Measurements from ENCODE around the gene DCBLD1. TPM values are rescaled to one million over a fixed set of nuclear protein-coding genes. Genes with fewer than 3 reads are reported as not detected.

Gene DCBLD1
- total and polyA plus RNA-seq, 2 donors (not counting 3 experiments of a cell fraction or from before 2014, with no cell fraction given) = 30.2 to 44.3 TPM

- peaks cover 48% of the 10 kb centered on the region for H3K79me2 ChIP-seq (ENCODE audit: control insufficient read depth, insufficient read depth, low read length)
- ChIA-PET POLR2A (no interaction called here), CTCF (interaction anchor here (1.4 kb wide), 1 partner anchor 57 kb away, joined by 5 read pairs; no protein-coding TSS in a partner anchor)
- H3K4me1 ChIP-seq (ENCODE audit: control insufficient read depth, extremely low read depth, insufficient read depth, low read length) = peaks cover 19% of the 10 kb centered on the region
- no peaks in the 10 kb centered on the region for H3K27me3 ChIP-seq (ENCODE audit: control insufficient read depth in 2 of 2, insufficient read depth in 2 of 2, low read length in 2 of 2)
- H3K4me2 ChIP-seq (ENCODE audit: insufficient read depth, low read length) = no peak overlapping the region
- H3K27ac ChIP-seq (ENCODE audit: insufficient read depth, low read depth, low read length) = no peak overlapping the region
- no TSS peak for BruUV-seq (replicated peaks)
- no peak overlapping the region for H3K4me3 ChIP-seq (replicated peaks in 1 of 3; ENCODE audit: insufficient read depth in 1 of 3, low read depth in 1 of 3, low read length in 3 of 3)
- no peak overlapping the region for H3K9ac ChIP-seq (replicated peaks; ENCODE audit: extremely low read depth, insufficient read depth, low read length)
- intact Hi-C loops (cut with micrococcal nuclease) (no loop called here), dilution Hi-C loops (cut with MboI; ENCODE audit: extremely low pct_ligation_motif_present, low sequenced_read_pairs) (no loop called here)
- DNase-seq (ENCODE audit: low read depth, low spot score) = no peak
- H2AFZ ChIP-seq (ENCODE audit: low read depth, low read length) = no peak overlapping the region
- peaks cover 5 to 11% of the 10 kb centered on the region in 2 experiments for H3K36me3 ChIP-seq (ENCODE audit: control insufficient read depth in 2 of 2, extremely low read depth in 1 of 2, insufficient read depth in 2 of 2, low read length in 2 of 2)
- H4K20me1 ChIP-seq (replicated peaks; ENCODE audit: control insufficient read depth, extremely low read depth, insufficient read depth, low read length) = no peaks in the 10 kb centered on the region
- TF ChIP-seq CTCF (IDR thresholded peaks at IDR 0.05; ENCODE audit: extremely low read depth in 1 of 2, insufficient read depth in 1 of 2, low read depth in 1 of 2, low read length in 2 of 2) (no peak), FOS (IDR thresholded peaks at IDR 0.05; ENCODE audit: borderline replicate concordance, insufficient read depth, low read length) (no peak), EZH2 (IDR thresholded peaks at IDR 0.05; ENCODE audit: borderline replicate concordance, low read depth, low read length, severe bottlenecking) (no peak), POLR2AphosphoS5 (IDR thresholded peaks at IDR 0.05; ENCODE audit: insufficient read depth, low read depth, low read length) (no peak), POLR2A (IDR thresholded peaks at IDR 0.05; ENCODE audit: low read depth, low read length) (no peak), JUN (IDR thresholded peaks at IDR 0.05; ENCODE audit: borderline replicate concordance, insufficient read depth, insufficient read length, low read depth) (no peak), MYC (IDR thresholded peaks at IDR 0.05; ENCODE audit: low read depth, low read length) (no peak)
- FAIRE-seq = no peak
- no peaks in the 10 kb centered on the region for H3K9me3 ChIP-seq (replicated peaks; ENCODE audit: control insufficient read depth, insufficient read depth, low read length)
- H3K9me1 ChIP-seq (replicated peaks; ENCODE audit: control insufficient read depth, extremely low read depth, insufficient read depth, low read length) = no peaks in the 10 kb centered on the region
Observed at GRCh38 chr6:117506907-117507306, 24.4 kb downstream of the DCBLD1 start.

Measured in endothelial cell of umbilical vein (primary cell).